Pons (tissue), 1 donor: ENCODE data around the gene PTGES.
"Not testable (repeated sequence)": the region's sequence is repeated elsewhere in the genome, so short reads cannot be mapped to it uniquely, and the experiment has no call there.

ENCODE experiments used
- DNase-seq: peaks from one replicate; pipeline ENCODE4 v3.0.0-alpha.2; 2016; ENCODE audit warnings: low spot score

PTGES gene

DNA sequence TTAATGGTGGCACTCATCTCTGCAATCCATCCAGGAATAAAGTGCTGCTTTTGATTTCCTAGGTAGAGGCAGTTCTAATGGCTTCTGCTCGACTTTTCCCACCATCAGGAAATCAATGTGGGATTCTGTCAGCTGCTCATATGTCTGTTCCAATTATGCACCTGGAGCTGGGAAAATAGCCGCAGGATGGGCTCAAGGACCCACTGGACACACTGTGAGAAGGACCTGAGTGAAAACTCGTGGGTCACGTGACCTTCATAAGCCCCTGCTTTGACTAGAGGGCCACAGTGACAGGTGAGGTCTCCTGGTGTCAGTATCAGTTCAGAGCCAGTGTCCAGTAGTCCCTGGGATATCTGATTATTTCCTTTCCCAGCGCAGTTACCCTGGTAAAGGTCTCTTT is 17.9 kb upstream of the PTGES start:
- no peak for DNase-seq

DNA sequence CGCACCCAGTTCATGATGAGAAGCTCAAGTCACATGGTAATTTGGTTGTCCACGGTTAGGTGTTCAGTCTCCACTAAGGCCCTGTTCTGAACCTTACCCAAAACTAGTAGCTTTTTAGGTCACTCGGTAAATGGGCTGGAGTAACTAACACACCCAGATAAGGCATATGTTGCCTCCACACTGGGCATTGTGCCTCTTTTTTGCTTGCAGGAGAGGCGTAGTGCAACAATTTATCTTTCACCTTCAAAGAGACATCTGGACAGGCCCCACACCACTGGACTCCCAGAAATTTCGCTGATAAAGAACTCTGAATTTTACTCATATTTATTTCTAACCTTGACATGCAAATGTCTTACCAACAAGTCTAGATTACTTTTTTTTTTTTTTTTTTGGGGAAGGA is 16.8 kb upstream of the PTGES start:
- no peak for DNase-seq

- no peak for DNase-seq
Measured at GRCh38 chr9:129768486-129768885, 15.6 kb upstream of the PTGES start.

DNA sequence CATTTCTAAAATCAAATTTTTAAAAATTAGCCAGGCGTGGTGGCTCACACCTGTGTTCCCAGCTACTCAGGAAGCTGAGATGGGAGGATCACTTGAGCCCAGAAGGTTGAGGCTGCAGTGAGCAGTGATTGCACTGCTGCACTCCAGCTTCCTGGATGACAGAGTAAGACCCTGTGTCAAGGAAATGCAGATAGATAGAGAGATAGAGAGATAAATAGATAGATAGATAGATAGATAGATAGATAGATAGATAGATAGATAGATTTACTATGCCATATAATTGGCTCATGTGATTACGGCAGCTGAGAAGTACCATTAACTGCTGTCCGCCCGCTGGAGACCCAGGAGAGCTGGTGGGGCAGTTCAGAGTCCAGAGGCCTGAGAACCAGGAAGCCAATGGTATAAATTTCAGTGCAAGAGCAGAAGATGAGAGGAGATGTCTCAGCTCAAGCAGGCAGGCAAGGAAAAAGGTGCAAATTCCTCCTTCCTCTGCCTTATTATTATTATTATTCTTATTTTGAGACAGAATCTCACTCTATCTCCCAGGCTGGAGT is 13.0 kb upstream of the PTGES start:
- no peak for DNase-seq

DNA sequence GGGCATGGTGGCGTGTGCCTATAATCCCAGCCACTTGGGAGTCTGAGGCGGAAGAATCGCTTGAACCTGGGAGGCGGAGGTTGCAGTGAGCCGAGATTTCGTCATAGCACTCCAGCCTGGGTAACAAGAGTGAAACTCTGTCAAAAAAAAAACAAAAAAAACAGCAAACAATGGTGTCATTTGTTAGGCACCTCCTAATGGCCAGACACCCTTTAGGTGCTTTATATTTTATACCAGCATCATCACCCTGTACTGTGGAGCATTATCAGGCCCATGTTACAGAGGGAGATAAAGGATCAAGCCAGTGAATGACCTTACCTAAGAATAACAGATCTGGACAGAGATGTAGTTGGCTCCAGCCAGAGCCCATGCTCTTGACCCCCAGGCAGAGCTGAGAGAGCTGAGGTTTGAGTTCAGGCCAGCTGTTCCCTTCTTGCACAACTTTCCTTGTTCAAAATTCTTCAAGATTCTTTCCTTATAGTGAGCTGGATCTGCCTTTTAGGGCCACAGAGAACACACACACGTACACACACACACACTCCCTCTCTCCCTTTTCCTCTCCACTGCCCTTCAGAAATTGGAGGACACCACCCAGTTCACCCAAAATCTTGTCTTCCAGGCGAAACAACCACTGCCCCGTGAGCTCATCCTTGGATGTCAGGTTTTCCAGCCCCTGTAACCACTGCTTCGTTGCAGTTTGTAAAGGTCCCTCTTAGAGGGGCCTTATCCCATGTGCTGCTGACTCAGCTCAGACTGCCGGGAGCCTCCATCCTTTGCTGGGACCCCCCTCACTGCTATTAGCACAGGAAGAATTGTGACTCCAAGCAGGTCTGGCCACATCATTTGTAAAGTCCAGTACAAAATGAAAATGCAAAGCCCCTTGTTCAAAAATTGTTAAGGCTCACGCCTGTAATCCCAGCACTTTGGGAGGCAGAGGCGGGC is 10.4 kb upstream of the PTGES start:
- DNase-seq, result no peak

DNA sequence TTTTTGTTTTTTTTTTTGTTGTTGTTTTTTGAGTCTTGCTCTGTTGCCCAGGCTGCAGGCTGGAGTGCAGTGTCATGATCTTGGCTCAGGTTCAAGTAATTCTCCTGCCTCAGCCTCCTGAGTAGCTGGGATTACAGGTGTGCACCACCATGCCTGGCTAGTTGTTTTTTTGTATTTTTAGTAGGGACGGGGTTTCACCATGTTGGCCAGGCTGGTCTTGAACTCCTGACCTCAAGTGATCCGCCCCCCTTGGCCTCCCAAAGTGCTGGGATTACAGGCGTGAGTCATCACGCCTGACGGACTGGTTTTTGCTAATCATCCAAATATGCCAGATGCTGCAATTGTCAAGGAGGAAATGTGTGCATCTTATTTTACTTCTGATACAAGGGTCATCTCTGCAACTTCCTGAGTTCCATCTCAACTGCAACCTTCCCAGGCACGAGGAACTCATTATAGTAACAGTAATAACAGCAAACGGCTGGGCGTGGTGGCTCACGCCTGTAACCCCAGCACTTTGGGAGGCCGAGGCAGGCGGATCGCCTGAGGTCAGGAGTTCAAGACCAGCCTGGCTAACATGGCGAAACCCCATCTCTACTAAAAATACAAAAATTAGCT is 9.6 kb upstream of the PTGES start:
- not testable (repeated sequence) for DNase-seq

GRCh38 chr9:129761901-129762369 is 9.1 kb upstream of the PTGES start:
- DNase-seq, result no peak

- DNase-seq, result no peak
Measured at GRCh38 chr9:129761293-129761900, 8.6 kb upstream of the PTGES start.

DNA sequence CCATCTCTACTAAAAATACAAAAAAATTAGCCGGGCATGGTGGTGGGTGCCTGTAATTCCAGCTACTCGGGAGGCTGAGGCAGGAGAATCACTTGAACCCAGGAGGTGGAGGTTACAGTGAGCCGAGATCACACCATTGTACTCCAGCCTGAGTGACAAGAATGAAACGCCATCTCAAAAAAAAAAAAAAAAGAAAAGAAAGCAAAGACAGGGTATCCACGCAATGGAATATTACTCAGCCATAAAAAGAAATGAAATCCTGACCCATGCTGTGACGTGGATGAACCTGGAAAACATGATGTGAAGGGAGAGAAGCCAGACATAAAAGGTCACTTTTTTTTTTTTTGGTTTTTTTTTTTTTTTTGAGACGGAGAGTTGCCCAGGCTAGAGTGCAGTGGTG is 7.9 kb upstream of the PTGES start:
- not testable (repeated sequence) for DNase-seq

DNA sequence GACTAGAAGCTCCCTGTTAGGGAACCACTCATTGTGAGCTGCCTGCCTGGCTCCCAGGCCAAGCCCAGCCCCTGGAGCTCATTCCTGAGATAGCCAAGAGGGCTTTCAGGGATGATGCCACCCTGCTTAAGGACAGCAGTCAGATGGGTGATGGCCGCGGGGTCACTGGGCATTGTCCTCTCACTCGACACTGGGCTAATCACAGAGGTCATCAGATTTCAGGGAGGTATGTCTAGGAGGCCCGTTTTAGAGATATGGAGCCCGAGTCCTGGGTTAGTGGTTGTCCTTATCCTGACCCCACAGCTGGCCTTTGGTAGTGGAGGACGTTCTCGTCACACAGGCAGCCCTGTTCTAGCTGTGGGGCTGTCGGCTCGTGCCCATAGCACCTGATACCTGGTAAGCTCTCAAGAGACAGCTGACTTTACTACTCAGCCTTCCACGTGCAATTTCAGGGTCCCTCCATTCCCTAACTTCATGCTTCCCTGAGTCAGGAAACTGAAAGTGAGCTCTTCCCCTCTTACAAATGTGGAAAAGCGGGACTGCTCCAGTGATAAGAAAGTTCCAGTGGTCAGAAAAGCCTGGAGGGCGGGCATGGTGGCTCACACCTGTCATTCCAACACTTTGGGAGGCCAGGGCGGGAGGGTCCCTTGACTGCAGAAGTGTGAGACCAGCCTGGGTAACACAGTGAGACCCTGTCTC is 7.1 kb upstream of the PTGES start:
- no peak for DNase-seq

GRCh38 chr9:129759319-129759718 is 6.5 kb upstream of the PTGES start:
- no peak for DNase-seq

DNA sequence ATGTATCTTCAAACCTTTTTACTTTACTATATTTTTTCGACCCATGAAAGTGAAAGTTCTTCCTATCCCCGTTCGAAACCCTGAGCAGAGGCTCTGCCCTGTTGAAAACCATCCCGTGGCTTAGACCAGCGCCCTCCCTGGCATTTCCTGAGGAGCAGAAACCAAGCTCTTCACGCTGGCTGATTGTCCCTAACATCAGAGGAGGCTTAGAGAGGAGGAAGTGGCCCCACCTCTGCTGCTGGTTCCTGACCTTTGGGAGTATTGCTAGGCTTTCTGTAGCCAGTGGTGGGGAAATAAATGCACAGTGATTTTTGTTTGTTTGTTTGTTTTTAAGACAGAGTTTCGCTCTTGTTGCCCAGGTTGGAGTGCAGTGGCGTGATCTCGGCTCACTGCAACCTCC is 4.2 kb upstream of the PTGES start:
- no peak for DNase-seq

DNA sequence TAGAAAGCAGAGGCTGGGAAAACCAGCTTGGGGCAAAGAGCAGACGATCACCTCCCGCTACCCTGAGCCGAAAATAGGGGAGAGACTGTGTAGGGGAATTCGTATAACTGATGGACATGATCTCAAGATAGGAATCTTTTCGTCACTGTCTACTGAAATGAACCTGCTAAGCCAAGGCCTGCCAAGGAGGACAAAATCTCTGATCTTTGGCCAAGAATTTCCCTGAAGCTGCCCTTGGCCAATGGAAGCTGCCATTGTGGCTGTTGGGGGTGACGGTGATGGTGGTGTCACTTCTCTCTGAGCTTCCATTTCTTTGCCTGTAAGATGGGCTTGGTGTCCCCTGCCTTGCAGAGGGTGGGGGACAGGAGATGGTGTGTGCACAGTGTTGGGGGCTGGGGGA is 3.3 kb upstream of the PTGES start:
- no peak for DNase-seq

- DNase-seq, result no peak
Measured at GRCh38 chr9:129755151-129755550, 2.3 kb upstream of the PTGES start.

DNA sequence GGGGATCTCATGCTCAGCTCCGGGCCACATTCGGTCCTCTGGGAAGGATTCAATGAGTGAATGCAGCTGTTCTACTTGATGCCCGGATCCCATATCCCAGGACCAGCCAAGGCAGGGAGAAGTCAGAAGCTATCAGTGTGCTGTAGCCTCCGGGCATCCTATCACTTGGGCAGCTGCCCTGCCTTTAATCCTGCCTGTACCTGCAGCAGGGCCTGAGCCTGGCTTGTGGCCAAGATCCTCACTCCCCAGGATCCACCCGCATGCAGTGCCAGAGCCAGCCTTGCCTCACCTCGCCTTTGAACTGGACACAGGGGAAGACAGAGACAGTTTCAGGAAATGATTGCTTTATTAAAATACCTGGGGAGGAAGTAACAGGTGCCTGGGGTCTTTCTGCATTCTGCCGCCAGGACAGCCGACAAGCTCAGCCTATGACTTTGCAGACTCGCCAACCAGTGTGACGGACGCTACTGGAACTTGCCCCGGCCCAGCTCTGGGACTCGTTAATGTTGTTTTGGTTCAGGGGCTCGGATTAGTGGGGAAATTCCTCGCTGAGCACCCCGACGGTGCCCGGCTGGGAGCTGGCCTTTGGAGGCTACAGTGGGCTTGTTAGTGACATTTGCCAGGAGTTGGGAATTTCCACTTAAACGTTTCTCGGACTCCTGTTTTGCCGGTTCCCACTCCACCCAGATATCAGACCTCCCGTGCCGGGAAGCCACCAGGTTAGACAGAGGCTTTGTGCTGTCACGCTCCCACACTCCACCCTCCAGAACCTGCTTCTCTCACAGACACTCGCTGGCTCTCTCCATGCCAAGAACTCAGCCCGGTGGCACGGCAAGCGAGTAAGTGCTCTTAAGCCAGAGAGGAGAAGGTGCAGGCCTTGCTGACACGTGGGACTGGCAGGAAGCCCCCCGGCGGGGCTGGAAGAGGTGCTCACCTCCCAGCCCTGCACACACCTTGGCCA is 721 bp downstream of the PTGES start:
- no peak for DNase-seq

DNA sequence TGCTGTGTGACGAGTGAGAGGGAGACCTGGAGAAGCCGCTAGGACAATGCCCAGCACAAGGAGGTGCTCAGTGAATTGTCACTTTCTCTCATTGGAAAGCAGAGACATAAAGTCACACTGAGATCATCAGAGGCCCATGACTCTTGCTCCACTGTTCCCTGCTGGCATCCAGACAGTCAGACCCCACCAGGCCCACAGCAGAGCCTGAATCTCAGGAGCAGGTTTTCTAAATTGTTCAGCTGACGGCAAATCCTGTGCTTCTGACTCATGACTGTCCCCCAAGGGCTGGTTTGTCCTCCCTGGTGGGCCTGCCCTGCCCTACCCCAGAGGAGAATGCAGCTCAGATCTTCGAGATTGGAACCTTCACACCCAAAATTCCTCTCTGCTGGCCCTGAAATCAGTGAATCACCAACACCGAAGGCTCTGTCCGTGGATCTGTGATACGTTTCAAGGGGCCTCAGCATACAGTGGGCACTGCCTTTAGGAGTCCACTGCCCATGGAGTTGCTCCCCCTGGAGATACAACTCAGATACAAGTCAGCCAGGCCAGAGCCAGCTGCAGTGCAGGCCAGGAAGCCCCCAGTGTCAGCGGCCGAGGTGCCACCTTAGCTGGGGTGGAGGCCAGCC is 2.7 kb downstream of the PTGES start:
- DNase-seq, result no peak

DNA sequence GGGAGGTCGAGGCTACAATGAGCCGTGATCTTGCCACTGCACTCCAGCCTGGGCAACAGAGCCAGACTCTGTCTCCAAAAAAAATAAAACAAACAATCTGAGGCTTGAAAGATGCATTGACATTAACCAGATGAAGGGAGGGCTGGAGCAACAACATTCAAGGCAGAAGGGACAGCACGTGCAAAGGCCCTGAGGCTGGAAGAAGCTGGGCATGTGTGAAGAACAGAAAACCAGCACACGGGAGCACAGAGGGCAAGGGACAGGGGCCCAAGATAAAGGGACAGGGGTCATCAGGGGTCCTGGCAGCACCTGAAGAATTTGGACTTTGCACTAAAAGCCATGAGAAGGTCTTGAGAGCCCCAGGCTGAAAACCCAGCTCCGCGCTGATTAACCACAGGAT is 3.3 kb downstream of the PTGES start:
- DNase-seq, result no peak

GRCh38 chr9:129749052-129749451 is 3.8 kb downstream of the PTGES start:
- not testable (repeated sequence) for DNase-seq

GRCh38 chr9:129748249-129748648 is 4.6 kb downstream of the PTGES start:
- DNase-seq, result no peak

DNA sequence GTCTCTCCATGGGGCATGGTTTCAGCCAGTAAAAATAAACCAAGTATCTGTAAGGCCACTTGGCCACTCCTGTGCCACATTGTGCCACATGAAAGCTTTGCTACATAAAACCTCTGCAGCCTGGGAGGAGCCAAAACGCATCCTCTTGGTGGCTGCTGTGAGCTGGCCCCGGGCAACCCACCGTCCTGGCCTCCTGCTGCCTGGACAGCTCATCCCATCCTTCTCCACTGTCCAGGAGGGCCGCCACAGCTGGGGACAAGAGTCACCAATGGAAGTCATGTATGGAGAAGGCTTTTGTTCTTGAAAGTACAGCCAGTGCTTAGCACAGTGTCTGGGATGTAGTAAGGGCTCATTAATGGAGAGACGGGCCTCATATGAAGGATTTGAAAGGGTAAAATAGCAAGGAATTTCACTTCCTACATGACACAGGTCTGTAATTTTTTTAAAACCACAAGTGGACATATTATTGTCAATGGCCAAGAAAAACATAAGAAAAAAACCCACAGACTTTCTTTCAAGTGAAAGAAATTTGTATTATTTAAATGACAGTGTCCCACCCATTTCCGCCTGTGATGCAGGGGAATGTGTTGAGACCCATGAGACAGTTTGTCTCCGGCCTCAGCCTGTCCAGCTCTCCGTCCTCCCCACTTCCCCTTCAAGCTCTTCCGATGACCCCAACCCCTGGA is 6.6 kb downstream of the PTGES start:
- no peak for DNase-seq
